NCI-H1417 treated with DMSO at 0.1 percent for 48 hours (cell line): ENCODE measurements around the gene SULF2.

Experiments used
- DNase-seq: peaks from one replicate; lab custom pipeline; 2025; lab: John Stamatoyannopoulos, UW

Gene SULF2

DNA sequence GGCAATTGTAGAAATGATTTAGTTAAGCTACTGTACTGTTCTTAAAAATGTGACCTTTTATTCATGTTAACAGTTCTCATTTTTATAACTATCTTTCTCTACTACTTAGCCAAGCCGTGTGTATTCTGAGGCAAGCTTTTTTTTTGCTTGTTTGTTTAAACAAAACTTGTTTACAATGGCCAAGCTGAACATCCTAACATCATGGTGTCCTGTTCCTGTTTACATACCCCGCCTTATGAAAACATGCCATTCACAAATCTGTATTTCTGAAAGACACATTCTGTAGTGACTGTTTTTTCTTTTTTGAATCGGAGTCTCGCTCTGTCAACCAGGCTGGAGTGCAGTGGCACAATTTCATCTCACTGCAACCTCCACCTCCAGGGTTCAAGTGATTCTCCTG, 142.7 kb downstream of the SULF2 start:
- no peak for DNase-seq

GRCh38 chr20:47642118-47642517, 143.2 kb downstream of the SULF2 start:
- no peak for DNase-seq

DNA sequence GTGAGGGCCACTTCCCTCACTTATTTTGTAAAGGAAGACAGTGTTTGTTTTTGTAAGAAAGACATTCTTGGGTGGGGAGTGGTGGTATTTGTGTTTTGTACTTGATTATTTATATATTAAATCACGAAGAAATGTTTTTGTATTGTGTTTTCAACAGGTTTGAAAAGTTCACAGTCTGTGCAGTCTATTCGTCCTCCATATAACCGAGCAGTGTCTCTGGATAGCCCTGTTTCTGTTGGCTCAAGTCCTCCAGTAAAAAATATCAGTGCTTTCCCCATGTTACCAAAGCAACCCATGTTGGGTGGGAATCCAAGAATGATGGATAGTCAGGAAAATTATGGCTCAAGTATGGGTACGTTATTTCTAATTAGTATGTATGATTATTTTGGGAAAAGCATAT, 146.4 kb downstream of the SULF2 start:
- no peak for DNase-seq

DNA sequence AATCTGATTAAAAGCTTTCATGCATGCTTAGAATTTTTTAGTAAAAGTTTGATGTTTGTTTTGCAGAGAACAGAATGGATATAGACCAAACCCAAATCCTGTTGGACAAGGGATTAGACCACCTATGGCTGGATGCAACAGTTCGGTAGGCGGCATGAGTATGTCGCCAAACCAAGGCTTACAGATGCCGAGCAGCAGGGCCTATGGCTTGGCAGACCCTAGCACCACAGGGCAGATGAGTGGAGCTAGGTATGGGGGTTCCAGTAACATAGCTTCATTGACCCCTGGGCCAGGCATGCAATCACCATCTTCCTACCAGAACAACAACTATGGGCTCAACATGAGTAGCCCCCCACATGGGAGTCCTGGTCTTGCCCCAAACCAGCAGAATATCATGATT, 150.0 kb downstream of the SULF2 start:
- DNase-seq: no peak

DNA sequence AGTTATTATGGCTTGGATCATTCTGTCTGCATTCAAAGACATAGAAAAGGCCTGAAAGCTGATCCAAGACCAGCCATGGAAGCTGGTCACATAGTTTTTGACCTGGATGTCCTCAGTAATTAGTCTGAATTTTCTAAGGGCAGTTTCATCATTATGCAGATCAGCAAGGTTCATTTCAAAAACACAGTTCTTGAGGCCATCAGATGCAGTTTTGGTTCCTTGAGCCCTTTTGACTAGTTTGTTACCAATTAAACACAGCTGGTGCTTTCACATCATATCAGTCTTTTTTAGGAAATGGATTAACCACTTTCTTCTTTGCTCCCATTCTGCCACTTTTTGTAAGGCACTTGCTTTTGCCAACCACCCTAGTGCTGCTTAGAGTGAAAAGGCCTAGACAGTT, 154.2 kb downstream of the SULF2 start:
- DNase-seq: no peak

- no peak for DNase-seq
These were observed 155.4 kb downstream of the SULF2 start for GRCh38 chr20:47629907-47630306.

DNA sequence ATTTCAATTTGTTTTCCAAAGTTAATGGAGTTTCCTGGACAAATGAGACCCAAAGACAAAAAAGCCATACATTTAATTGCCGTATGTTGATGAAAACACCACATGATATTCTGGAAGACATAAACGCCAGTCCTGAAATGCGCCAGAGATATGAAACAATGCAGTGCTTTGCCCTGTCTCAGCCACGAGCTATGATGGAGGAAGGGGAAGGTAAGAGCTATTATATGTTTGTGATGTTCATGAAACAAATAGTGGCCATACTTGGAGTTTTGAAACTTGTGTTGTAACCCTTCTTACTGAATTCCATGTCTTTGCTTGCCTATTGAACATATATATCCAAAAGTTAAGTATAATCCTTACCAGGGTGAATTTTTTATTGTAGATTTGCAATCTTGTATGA, 157.7 kb downstream of the SULF2 start:
- no peak for DNase-seq

DNA sequence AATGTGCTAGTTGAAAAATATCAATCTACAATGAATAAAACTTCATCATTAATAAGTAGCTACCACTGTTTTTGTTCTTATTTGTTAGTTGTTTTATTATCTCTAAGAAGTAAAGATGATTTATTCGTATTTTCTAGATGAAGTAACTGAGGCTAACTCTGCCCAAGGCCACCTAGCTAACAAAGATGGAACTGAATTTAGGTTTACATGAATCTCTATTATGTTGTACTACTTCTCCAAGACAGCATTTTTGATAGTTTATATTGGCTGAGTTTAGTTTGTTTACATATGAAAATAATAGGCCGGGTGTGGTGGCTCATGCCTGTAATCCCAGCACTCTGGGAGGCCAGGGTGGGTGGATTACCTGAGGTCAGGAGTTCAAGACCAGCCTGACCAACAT, 162.1 kb downstream of the SULF2 start:
- DNase-seq: no peak

- DNase-seq: no peak
These were observed 163.1 kb downstream of the SULF2 start for GRCh38 chr20:47622118-47622665.

DNA sequence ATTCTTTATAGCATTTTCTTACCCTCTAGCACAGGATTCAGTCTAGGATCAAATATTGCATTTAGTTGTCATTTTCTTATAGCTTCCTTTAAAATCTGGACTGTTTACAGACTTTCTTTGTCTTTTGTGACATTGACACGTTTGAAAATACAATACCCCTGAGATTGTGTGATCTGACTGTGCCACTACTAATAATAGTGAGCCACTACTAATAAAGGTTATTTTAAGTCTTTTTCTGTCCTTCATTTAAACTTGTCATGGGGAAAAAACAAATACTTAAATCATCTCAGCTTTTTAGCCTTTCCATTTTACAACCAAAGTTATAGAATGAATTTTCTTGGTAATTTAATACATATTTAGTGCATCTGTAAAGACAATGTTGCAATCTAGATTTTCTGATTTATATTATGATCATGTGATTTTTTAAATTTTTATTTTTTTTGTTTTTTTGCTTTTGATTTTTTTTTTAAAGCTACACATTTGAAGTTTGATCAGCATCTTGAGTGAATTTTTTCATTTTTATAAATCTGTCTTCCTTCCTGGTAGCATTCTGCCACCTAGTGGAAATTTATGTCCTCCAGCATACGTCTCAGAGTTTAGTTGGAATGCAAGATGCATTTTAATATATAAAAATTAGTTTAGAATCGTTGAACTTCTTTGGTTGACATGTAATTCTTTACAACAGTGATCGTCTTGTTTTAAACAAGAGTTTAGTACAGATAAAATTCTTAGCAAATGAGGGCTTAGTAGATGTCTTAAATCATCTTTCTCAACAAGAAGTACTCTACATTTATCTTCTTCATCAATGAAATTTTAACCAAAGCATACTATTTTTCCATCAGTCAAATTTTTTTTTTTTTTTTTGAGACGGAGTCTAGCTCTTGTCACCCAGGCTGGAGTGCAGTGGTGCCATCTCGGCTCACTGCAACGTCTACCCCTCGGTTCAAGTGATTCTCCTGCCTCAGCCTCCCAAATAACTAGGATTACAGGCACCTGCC, 164.2 kb downstream of the SULF2 start:
- DNase-seq: no peak

DNA sequence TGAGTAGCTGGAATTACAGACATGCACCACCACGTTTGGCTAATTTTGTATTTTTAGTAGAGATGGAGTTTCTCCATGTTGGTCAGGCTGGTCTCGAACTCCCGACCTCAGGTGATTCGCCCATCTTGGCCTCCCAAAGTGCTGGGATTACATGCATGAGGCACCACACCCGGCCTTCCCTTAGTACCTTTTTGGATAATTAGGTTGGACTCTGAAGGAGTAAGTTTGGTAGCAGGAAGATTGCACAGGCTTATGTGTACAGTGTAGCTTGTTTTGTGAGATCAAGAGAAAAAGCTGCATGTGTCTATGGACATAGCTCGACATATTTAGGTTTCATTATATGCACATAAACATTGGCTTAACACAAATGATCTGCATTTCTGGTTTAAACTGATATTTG, 166.8 kb downstream of the SULF2 start:
- no peak for DNase-seq

GRCh38 chr20:47614703-47615309, 170.5 kb downstream of the SULF2 start:
- DNase-seq: no peak

- no peak for DNase-seq
These were observed 172.6 kb downstream of the SULF2 start for GRCh38 chr20:47612670-47613069.

GRCh38 chr20:47611785-47612184, 173.5 kb downstream of the SULF2 start:
- DNase-seq: no peak

DNA sequence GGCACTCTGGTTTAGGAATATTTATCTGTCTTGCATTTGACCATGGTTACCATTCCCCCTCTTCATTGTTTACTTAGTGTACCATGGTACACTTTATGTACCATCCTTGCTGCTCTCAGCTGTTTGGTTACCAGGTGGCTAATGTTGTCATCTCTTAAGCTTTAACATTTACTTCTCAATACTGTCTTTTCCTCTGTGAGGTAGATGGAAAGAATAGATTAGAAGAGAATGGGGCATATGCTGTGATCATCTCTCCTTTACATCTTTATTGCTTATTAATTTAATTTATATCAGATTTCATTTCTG, 174.4 kb downstream of the SULF2 start:
- no peak for DNase-seq

GRCh38 chr20:47610247-47610944, 174.9 kb downstream of the SULF2 start:
- no peak for DNase-seq

DNA sequence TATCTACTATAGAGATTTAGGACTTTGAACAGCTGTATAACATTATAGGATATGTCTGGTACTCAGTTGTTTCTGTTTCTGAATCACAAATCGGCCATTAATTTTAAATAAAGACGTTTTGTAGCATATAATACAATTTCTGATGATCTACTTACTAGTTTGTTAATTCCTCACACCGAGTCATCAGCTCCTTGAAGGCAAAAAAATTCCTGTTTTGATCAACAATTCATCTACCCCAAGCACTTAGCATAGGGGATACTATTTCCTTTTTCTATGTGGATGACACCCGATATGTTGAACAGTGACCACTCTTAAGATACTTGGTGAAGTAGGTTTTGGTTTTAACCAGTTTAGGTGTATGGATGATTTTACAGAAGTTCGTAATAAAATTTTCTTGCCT, 176.3 kb downstream of the SULF2 start:
- DNase-seq: no peak
